HG03097 (cell line): ENCODE measurements around the gene PBX3.
"Not testable (repeated sequence)": the region's sequence is repeated elsewhere in the genome, so short reads cannot be mapped to it uniquely, and the experiment has no call there.

Experiments used
- ATAC-seq: cut with Tn5 transposase; IDR thresholded peaks from one replicate; pipeline ENCODE4 v1.9.1; 2021; ENCODE audit not compliant: unreplicated experiment, low FRiP score

PBX3 gene

DNA sequence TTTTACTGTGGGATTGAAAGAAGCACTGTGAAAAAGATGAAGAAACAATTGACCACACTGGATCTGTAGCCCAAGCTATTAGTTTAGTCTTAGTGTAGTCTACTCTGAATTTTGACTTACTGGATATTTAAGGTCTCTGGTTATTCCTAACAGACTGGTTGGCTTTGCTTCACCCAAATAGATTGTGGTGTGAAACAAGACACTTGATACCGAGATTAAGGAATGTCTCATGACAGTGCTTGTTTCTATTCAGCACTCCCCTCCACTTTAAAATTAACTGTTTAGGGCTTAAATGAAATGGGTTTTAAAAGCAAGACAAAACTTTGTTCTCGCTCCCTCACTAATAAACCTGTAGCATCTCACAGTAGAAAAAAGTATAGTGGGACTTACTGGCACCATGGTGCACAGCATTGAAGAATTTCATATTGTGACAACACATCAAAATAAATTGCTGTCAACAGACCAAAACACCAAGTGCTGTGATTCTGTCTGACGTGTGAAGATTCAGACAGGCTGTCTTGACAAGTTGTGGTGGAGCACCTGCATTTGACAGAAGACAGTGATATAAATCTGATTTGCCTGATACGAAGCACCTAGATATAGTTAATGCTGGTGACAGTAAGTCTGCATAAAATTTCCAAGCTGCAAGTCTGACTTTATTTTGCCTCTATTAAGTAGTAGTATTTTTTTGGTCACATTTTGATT lies 73.1 kb downstream of the PBX3 start:
- no peak for ATAC-seq

DNA sequence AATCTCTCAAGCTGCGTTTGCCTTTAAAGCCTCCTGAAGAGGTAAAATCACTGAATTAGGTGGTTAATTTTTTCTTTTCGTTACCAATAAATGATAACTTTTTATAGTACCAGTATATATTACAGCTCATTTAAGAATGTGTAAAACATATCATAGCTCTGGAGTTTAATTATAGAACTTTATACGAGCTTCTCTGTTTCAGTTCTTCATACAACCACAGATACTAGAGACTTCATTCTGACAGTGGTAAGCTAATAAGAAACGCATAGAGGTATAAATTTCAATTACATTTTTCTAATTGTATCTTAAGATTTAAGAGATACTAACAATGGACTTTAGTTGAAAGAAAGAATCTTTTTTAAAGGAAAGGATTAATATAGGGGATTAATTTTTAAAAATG lies 73.9 kb downstream of the PBX3 start:
- no peak for ATAC-seq

DNA sequence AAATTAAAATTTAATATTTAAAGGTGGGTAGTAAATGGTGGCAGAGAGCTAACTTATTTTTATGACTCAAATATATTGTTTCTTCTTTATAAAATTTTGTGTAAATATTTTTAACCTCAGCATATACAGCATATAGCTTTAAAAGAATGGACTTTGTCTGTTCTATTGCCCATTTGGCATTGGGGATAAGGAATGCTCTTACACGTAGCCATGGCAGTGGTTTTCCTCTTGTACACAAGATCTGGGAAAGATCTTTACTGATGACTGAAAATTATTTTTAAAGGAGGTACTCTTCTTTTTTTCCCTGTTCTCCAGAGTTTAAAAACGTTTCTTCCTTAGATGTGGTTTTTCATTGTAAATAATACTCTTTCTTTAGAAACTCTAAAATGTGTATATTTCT lies 75.0 kb downstream of the PBX3 start:
- no peak for ATAC-seq

DNA sequence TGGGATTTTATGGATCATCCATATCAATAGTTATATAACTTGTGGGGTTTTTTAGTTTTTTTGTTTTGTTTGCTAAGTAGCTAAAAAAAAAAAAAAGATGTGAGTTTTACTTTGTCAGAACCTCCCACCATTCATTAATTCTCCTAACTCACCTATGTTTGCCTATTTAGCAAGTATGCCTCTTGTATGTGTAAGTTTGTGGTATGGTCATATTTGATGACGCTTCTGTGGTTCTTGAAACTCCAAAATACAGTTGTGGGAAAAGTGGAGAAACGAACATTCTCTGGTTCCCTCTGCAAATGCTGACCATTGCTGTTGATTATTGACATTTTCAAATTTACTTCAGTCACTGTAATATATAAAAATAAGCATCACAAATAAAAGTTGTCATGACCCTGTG lies 75.7 kb downstream of the PBX3 start:
- no peak for ATAC-seq

DNA sequence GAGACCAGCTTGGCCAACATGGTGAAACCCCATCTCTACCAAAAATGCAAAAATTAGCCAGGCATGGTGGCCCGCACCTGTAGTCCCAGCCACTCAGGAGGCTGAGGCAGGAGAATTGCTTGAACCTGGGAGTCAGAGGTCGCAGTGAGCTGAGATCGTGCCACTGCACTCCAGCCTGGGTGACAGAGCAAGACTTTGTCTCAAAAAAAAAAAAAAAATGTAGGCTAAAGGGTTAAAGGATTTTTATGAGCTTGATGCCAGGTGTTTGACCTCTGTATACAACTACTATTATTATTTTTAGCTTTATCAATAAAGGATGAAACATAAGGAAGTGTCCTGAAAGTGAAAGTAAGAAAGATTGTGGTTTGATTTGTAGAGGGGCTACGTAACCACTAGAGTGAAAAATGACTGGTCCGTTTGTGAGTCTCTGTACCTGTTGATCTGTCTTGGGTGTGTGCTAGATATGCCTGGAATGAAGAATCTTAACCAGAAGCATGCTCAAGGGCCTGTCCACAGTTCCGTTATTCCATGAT lies 76.8 kb downstream of the PBX3 start:
- ATAC-seq: not testable (repeated sequence)

DNA sequence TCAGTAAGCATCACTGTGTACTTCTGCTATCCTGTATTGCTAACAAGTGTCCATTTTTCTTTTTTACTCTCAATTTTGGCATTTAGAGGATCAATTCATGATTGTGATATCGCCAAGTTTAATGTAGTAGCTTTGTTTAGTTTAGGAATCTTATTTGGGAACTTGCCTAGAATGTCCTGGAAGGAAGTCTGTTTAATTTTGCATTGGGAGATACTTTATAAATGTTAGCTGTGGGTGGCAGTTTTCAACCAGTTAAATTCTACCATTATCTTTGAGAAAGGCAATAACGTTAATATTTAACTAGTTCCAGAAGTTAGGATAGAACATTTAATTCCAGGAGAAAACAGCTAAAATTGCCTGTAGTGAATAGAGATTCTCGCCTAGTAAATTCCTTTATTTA lies 78.6 kb downstream of the PBX3 start:
- ATAC-seq: no peak

DNA sequence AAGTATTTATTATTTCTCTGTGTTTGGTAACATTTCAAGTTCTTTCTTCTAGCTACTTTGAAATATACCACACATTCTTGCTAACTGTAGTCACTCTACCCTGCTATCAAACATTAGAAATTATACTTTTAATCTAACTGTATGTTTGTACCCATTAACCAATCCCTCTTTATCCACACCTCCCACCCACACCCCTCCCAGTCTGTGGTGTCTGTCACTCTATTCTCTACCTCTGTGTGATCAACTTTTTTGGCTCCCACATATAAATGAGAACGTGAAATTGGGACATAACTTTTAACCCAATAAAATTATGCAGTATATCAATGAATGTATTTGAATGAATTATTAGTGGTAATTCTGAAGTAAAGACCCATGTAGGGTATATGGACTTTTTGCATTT lies 79.7 kb downstream of the PBX3 start:
- ATAC-seq: no peak

DNA sequence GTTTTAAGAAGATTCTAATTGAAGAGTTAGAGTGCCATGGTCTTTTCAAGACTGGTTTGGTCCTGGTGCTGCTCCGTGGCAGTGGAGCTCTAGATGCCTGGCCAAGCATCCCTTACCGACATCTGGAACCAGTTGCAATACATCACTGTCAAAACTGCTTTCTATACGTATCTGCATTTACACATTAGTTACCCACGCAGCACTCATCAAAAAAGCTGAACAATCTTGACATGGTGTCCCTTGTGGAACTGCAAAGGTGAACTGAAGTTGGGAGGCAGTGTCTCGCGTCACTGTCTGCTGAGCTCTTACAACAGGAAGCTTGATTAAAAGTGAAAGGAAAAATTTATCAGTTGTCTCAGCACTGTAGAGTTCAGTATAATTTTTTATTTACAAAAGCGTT lies 82.6 kb downstream of the PBX3 start:
- no peak for ATAC-seq

DNA sequence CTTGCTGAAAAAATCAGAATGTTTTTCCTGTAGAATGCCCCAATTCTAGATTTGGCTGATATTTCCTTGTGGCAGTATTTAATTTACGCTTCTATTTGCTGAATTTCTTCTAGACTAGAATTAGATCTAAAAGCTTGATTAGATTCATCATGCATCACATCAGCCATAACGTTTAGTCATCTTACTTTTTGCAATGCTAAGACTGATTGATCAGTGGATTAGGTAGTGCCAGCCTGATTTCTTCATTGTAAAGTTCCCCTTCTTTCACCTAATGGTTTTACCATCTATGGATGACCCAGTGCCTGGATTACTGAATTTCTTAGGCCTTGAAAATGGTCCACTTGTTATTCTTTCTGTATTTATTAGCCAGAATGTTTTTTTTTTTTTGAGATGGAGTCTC lies 83.9 kb downstream of the PBX3 start:
- no peak for ATAC-seq

DNA sequence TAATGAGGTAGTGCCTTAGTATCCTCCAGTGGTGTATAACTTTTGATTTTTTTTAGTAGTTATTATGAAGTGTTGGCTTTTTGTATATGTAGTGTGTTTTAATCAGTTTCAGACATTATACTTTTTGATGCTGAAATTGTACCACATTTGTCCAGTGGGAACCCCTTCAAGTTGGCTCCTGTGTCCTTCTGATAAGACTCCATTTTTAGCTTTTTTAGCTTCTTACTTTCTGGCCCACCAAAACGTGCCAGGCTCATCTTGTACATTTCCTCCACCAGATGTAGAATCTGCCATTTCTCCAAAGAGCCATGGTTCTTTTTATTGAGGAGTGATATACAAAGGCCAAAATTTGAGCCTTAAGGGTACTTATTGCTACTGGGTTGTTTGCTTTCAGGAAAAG lies 84.4 kb downstream of the PBX3 start:
- ATAC-seq: no peak

DNA sequence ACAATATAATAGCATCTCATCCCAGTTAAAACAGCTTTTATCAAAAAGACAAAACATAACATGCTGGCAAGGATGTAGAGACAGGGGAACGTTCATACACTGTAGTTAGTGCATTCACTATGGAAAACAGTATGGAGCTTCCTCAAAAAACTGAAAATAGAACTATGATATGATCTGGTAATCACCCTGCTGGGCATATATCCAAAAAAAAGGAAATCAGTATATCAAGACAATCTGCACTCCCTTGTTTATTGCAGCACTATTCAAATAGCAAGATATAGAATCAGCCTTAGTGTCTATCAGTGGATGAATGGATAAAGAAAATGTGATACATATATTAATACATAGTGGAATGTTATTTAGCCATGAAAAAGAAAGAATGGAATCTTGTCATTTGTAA lies 88.5 kb downstream of the PBX3 start:
- no peak for ATAC-seq

DNA sequence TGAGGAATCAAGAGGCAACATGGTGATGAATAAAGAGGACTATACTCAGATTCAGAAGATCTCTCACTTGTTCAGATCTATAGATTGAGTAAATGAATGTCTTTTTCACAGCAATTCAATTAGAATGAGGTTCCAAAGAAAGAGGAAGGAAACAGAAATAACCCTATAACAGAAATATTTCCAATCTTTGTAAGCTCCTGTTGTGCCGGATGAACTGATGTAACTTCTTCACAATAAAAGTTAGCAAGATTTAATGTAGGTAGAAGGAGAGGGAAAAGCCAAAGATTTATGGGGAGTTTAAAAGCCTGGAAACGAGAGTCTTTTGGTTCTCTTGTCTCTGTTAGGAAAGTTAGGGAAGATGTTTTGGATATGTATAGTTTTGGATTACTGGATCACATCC lies 92.1 kb downstream of the PBX3 start:
- no peak for ATAC-seq

DNA sequence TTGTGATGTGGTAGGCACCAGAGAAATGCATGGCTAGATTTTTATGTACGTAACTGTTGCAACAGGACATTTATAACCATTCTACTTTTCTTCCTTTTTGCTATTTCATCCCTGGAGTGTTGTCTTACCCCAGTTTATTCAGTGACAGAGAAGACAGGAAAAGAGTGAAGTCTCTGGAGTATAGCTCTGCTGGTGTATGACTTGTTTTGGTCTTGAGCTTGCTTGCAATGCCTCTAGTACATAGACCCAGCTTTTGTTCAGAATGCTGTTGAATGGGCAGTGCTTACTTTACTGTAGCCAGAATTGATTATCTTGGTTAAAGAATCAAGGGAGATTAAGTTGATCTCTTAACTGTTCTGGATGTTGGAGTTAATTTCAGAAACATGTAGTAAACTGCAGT lies 94.3 kb downstream of the PBX3 start:
- no peak for ATAC-seq

DNA sequence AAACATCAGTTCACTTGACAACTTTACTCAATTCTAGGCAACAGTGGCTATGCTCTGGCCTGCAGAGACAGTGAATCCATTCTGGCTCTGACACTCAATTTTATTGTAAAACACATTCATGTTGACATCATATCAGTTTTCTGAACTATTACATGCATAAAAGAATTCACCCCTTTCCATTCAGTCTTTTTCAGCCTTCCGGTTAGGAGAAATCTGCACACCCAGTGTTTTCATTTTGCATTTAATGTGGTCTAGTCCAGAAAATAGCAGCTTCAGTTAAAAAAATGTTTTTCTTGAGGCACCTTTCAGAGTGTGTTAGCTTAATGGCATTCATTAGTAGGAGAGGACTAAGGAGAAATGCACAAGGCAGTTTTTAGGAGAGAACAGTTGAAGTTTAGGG lies 95.1 kb downstream of the PBX3 start:
- ATAC-seq: no peak

DNA sequence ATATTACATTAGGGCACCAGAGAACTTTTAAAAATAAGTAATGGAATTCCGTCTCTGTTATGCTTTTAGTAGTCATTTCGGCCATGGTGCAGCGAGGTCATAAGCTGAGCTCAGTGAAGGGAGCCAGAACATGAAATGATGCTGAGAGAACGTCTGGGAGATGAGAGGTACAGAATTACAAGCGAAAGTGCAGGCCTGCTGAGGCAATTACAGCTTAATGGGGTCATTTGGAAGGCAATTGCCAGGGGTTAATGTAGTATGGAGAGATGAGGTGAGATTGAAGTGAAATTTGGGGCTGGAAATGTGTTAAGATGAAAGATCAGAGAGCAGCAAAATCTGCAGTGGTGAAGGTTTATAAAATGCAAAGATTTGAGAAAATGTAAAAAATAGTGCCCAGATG lies 96.5 kb downstream of the PBX3 start:
- ATAC-seq: no peak

DNA sequence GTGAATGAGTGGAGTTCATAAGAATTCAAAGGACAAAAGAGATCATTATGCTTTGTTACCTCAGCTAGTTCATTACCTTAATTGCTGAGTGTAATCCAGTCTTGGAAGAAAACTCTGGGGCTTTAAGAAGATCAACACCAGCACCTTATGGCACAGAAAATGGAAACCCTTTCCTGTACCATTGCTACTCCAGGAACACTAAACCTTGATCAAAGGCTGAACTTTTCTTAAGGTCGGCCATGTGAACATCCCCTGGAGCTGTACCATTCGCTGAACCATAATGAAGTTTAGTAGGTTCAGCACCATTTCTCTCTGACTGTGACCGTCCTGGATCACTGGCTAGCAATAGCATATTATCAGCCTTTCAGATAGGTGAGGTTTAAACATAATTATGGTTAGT lies 97.4 kb downstream of the PBX3 start:
- ATAC-seq: no peak

DNA sequence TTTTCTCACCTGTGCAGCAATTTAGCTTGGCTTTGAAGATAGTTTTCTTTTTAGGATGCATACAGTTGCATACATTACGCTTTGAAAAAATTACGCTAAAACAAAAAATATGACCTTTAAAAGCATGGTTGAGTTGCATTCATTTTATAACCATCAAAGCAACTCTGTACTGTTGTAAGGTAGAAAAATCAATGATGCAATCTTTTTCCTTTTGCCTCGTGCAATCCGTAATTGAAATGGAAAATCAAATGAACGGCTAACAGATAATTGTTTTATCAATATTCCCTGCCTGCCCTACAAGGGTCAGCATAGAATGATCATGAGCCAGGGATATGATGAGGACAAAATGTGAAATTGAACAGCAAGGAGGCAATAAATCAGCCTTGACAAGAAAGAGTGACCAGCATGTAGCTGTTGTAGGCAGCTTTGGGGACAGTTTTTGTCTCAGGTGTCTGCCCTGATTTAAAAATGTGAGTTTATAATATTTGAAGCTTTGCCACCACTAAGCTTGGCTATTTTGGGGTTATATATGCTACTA lies 98.2 kb downstream of the PBX3 start:
- ATAC-seq: no peak

DNA sequence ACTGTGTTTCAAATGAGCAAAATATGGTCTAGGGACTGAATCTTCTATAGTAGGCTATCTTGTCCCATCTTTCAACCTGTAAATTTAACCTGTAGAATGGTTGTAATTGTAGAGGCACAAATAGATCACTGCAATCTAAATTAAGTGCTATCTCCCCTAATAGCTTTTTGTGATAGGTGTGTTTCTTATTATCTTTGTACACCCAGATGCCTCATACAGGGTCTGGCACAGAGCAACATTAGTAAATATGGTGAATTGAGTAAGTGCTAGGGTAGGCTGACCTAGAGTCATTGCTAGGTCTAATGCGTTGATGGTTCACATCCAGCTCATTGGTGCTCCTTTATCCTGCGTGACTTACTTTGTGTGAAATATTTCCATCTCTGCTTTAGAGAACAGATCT lies 100.6 kb downstream of the PBX3 start:
- no peak for ATAC-seq

DNA sequence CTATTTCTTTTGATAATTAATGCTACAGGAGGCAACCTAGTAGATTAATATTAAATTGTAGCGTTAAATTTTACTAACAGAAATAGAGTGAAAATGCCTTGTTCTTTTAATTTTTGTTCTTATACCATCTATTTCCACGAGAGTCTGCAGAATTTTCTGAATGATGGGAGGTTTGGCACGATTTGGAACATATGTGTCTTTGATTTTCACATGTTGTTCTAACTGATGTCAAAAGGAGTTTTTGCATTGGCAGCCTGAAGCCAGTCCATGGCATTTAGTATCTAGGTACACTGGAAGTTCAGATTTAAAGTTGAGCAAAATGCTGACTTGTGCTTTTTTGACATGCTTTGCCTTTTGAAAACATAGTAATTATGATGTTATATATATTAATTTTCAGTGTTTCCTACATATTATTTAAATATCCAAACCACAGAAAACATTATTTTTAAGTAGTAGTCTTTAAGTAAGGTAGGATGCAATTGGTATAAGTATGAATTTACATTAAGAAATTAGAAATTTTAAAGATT lies 103.0 kb downstream of the PBX3 start:
- ATAC-seq: no peak

DNA sequence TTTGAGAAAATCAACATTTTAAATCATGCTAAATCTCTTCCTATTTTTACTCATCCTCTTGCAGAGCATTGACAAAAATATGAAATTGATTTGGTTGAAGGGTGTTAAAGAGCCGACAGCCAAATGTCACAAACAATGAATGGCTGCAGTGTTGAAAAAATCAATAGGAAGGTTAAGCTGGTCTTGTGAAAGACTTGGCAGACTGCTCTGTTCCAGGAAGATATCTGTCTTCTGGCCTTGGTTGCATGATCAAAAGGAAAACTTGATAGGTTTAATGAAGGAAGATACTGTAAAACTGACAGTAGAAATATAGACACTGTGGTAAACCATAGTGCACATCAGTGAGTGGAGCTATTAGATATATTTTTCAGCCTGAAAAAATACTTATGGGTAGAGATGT lies 103.6 kb downstream of the PBX3 start:
- ATAC-seq: no peak

DNA sequence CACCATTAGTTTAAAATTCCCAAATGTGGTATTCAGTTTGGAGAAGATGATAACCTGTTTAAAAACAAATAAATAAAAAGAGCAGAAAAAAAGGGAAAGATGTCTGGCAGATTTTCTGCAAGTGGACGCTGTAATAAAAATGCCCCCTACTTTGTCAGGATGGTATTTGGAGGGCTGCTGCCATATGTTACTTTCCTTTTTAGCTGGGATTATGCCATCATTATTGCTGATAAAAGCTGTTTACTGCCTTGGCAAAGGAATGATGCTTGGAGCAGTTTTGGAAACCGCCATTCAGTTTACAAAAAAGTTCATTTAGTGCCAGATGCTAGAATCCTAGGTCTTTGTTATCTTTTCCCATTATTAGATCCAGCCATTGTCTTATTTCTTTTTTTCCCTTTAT lies 104.8 kb downstream of the PBX3 start:
- no peak for ATAC-seq

DNA sequence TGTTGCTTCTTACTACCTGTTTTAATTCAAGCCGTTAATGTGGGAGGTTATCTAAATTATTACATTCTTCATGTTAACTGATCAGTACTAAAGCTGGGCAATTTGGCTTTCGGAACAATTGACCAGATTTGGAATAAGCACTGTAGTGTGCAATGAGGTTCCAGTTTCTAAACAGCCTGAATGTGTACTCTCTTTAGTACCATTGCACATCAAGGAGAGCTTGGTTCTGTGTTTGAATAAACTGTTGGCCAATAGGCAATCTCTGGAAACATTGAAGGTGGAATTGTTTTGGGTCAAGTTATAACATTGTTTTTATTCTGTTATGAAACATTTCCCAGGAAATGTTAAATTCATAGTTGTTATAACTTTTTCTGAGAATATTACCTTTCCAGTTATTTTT lies 105.2 kb downstream of the PBX3 start:
- no peak for ATAC-seq
